HG02870 (cell line): ENCODE measurements around the gene GUCY1B1.

Source experiments
- ATAC-seq: cut with Tn5 transposase; IDR thresholded peaks from one replicate; pipeline ENCODE4 v1.9.1; 2021; ENCODE audit warnings: mild to moderate bottlenecking, moderate library complexity; ENCODE audit not compliant: unreplicated experiment

GUCY1B1 gene

GRCh38 chr4:155758481-155759371 lies at the start of gene GUCY1B1:
GUCY1B1 (plus strand) TSS chr4:155759021; CDS start chr4:155759141, 120 bp downstream.
- peak; percentile 94 for ATAC-seq

GRCh38 chr4:155709918-155710317 lies 48.9 kb upstream of the GUCY1B1 start:
- ATAC-seq = no peak

- ATAC-seq = no peak
These were observed 47.3 kb upstream of the GUCY1B1 start for GRCh38 chr4:155711556-155711955.

- ATAC-seq = no peak
These were observed 46.0 kb upstream of the GUCY1B1 start for GRCh38 chr4:155712846-155713245.

- no peak for ATAC-seq
These were observed 44.9 kb upstream of the GUCY1B1 start for GRCh38 chr4:155713911-155714310.

GRCh38 chr4:155722336-155722735 lies 36.5 kb upstream of the GUCY1B1 start:
- no peak for ATAC-seq

- no peak for ATAC-seq
These were observed 35.9 kb upstream of the GUCY1B1 start for GRCh38 chr4:155722816-155723499.

GRCh38 chr4:155724731-155725130 lies 34.1 kb upstream of the GUCY1B1 start:
- no peak for ATAC-seq

GRCh38 chr4:155734065-155734464 lies 24.8 kb upstream of the GUCY1B1 start:
- ATAC-seq = no peak

GRCh38 chr4:155734951-155735350 lies 23.9 kb upstream of the GUCY1B1 start:
- no peak for ATAC-seq

- no peak for ATAC-seq
These were observed 23.3 kb upstream of the GUCY1B1 start for GRCh38 chr4:155735496-155735895.

- ATAC-seq = no peak
These were observed 20.3 kb upstream of the GUCY1B1 start for GRCh38 chr4:155738548-155738947.

- no peak for ATAC-seq
These were observed 17.3 kb upstream of the GUCY1B1 start for GRCh38 chr4:155741546-155741945.

- no peak for ATAC-seq
These were observed 16.4 kb upstream of the GUCY1B1 start for GRCh38 chr4:155742310-155743015.

GRCh38 chr4:155745984-155746383 lies 12.8 kb upstream of the GUCY1B1 start:
- no peak for ATAC-seq

- ATAC-seq = no peak
These were observed 10.8 kb upstream of the GUCY1B1 start for GRCh38 chr4:155748039-155748438.

- ATAC-seq = no peak
These were observed 9.8 kb upstream of the GUCY1B1 start for GRCh38 chr4:155749041-155749440.

- no peak for ATAC-seq
These were observed 7.3 kb upstream of the GUCY1B1 start for GRCh38 chr4:155751569-155751968.

- no peak for ATAC-seq
These were observed 1.0 kb upstream of the GUCY1B1 start for GRCh38 chr4:155757745-155758265.

- ATAC-seq = peak; percentile 2
These were observed 791 bp downstream of the GUCY1B1 start for GRCh38 chr4:155759372-155760252.
